ENCODE measurements around the gene IDH3G. TPM values are rescaled to one million over a fixed set of nuclear protein-coding genes. Genes with fewer than 3 reads are reported as not detected.
"Not testable (repeated sequence)": the region's sequence is repeated elsewhere in the genome, so short reads cannot be mapped to it uniquely, and the experiment has no call there.

IDH3G gene
- total RNA-seq, 1 experiment from 2014 or later = 46.5 TPM

DNA sequence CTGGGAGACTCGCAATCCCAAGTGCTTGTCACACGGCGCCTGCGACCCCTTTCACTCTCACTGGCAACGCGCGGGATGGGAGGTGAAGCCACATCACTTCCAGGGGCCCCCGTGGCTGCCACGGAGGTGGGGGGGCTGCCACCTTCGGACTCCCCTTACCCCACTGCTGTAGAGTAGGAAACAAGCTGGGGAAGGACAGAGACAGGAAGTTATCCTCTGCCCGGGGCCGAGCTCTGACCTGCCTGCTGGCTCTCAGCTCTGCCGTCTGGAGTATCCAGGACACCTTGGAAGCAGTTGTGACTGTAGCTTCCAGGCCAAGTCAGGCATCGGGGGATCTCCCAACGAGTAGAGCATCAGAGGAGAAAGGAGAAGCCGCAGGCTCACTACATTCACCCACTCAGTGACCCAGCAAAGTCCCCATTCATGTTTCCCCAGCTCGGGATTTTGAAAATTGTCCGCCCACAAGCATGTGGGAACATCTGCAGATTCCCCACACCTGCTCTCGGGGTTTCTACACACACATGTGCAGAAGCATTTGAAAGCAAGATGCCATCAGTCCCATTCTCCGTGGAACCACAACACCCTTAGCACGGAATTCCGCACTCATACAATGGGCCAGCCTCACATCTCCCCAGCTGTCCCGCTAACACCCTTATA, 25.3 kb upstream of the IDH3G start:
- Histone ChIP-seq H3K9ac (ENCODE audit: low read length) (no peak overlapping the region), H3K36me3 (ENCODE audit: insufficient read depth, low read length) (no peaks in the 10 kb centered on the region), H3K4me1 (ENCODE audit: low read length) (no peaks in the 10 kb centered on the region), H3K79me2 (ENCODE audit: low read length) (no peaks in the 10 kb centered on the region), H3K4me3 (ENCODE audit: low read length) (no peak overlapping the region), H3K9me3 (ENCODE audit: low read length) (no peaks in the 10 kb centered on the region), H3K4me2 (ENCODE audit: low read depth, low read length, poor library complexity, severe bottlenecking) (no peak overlapping the region), H3K27me3 (ENCODE audit: low read length) (no peaks in the 10 kb centered on the region), H3K27ac (ENCODE audit: low read length) (no peak overlapping the region), H2AFZ (ENCODE audit: low read length) (no peak overlapping the region), H3K9me2 (replicated peaks; ENCODE audit: insufficient read depth, low read length) (no peaks in the 10 kb centered on the region), H4K20me1 (ENCODE audit: insufficient read depth, low read depth, low read length) (no peaks in the 10 kb centered on the region)
- no peak for DNase-seq

DNA sequence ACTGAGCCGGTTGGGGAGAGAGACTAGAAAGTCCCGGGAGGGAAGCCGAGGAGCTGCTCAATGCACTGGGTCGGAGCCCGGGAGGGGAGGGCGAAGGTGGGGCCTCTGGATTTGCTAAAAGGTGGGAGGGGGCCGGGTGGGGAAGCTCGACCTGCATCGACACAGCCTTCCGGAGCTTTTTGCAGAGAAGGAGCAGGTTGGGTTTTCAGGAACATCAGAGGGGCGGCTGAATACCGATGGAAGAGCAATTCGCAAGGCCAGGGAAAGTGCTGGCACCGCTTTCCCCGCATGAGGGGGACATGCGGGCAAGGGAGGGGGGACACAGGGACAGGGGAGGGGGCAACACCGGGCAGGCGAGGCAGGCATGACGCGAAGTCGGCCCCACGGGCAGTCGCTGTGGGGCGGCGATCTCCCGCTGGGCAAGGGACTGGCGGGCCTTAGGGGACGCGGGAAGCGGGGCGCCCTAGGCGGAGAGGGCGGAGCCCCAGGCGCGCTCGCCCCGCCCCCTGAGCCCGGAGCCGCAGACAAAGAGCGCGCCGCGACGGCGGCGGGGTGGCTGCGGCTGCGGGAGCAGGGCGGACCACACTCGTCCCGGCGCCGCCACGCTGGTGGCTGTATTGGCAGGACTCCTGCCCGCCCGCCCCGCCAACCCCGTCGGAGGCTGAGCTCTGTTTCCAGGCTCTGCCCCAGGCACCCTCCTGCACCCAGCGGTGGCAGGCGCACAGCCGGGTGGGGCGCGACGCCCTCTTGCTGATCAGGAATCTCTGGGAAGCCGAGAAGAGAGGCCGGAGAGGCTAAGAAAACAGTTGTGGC, 24.6 kb upstream of the IDH3G start:
- Histone ChIP-seq H3K27ac (ENCODE audit: low read length) (no peak overlapping the region), H3K4me3 (ENCODE audit: low read length) (no peak overlapping the region), H3K36me3 (ENCODE audit: insufficient read depth, low read length) (no peaks in the 10 kb centered on the region), H4K20me1 (ENCODE audit: insufficient read depth, low read depth, low read length) (no peaks in the 10 kb centered on the region), H2AFZ (ENCODE audit: low read length) (no peak overlapping the region), H3K9ac (ENCODE audit: low read length) (no peak overlapping the region), H3K79me2 (ENCODE audit: low read length) (no peaks in the 10 kb centered on the region), H3K4me1 (ENCODE audit: low read length) (no peaks in the 10 kb centered on the region), H3K9me3 (ENCODE audit: low read length) (no peaks in the 10 kb centered on the region), H3K27me3 (ENCODE audit: low read length) (no peaks in the 10 kb centered on the region), H3K9me2 (replicated peaks; ENCODE audit: insufficient read depth, low read length) (no peaks in the 10 kb centered on the region), H3K4me2 (ENCODE audit: low read depth, low read length, poor library complexity, severe bottlenecking) (no peak overlapping the region)
- DNase-seq = no peak

DNA sequence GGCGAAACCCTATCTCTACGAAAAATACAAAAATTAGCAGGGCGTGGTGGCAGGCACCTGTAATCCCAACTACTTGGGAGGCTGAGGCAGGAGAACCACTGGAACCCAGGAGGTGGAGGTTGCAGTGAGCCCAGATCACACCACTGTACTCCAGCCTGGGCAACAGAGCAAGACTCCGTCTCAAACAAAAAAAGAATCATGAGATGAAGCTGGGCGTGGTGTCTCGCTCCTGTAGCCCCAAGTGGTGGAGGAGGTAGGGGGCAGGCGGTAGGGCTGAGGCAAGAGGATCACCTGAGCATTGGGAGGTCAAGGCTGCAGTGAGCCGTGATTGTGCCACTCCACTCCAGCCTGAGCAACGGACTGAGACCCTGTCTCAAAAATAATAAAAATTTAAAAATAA, 23.9 kb upstream of the IDH3G start:
- not testable (repeated sequence) for H3K9me2 ChIP-seq (replicated peaks; ENCODE audit: insufficient read depth, low read length); DNase-seq; H3K36me3 ChIP-seq (ENCODE audit: insufficient read depth, low read length); H3K4me2 ChIP-seq (ENCODE audit: low read depth, low read length, poor library complexity, severe bottlenecking); H3K4me1 ChIP-seq (ENCODE audit: low read length); H3K9ac ChIP-seq (ENCODE audit: low read length); H3K9me3 ChIP-seq (ENCODE audit: low read length); H2AFZ ChIP-seq (ENCODE audit: low read length); H4K20me1 ChIP-seq (ENCODE audit: insufficient read depth, low read depth, low read length); H3K4me3 ChIP-seq (ENCODE audit: low read length); H3K27me3 ChIP-seq (ENCODE audit: low read length); H3K27ac ChIP-seq (ENCODE audit: low read length); H3K79me2 ChIP-seq (ENCODE audit: low read length)

DNA sequence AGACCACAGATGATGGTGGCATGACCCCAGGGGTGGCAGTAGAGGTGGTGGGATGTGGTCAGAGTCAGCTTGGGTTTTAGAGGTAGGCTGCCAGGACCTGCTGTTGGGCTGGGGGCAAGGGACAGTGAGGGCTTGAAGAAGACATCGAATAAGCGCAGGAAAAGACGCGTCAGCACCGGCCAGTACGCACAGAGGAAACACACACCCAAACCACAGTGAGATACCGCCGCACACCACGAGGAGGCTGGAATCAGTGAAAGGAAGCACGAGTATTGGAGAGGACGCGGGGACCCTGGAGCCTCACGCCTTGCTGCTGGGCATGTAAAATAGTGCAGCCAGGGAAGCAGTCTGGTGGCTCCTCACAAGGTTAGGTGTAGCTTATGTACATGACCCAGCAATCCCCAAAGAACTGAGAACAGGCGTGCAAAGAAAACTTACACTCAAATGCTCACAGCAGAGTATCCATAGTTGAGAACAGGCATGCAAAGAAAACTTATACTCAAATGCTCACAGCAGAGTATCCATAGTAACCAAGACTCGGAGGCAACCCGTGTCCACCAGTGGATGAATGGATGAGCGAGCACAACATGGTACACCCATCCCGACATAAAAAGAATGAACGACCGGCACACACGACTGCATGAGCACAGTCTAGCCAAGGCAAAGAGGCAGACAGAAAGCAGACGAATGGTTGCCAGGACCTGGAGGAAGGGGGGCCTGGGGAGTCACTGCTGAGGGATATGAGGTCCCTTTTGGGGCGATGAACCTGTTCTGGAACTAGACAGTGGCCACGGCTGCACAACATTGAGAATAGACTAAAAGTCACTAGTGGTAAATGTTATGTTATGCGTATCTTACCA, 22.9 kb upstream of the IDH3G start:
- H3K9me2 ChIP-seq (replicated peaks; ENCODE audit: insufficient read depth, low read length) = no peaks in the 10 kb centered on the region
- no peak overlapping the region for H3K4me2 ChIP-seq (ENCODE audit: low read depth, low read length, poor library complexity, severe bottlenecking)
- H3K9me3 ChIP-seq (ENCODE audit: low read length) = no peaks in the 10 kb centered on the region
- no peaks in the 10 kb centered on the region for H3K4me1 ChIP-seq (ENCODE audit: low read length)
- no peak overlapping the region for H3K4me3 ChIP-seq (ENCODE audit: low read length)
- no peak overlapping the region for H3K9ac ChIP-seq (ENCODE audit: low read length)
- H3K27ac ChIP-seq (ENCODE audit: low read length) = no peak overlapping the region
- H2AFZ ChIP-seq (ENCODE audit: low read length) = no peak overlapping the region
- no peaks in the 10 kb centered on the region for H3K36me3 ChIP-seq (ENCODE audit: insufficient read depth, low read length)
- H3K27me3 ChIP-seq (ENCODE audit: low read length) = no peaks in the 10 kb centered on the region
- no peaks in the 10 kb centered on the region for H3K79me2 ChIP-seq (ENCODE audit: low read length)
- no peaks in the 10 kb centered on the region for H4K20me1 ChIP-seq (ENCODE audit: insufficient read depth, low read depth, low read length)
- DNase-seq = no peak

DNA sequence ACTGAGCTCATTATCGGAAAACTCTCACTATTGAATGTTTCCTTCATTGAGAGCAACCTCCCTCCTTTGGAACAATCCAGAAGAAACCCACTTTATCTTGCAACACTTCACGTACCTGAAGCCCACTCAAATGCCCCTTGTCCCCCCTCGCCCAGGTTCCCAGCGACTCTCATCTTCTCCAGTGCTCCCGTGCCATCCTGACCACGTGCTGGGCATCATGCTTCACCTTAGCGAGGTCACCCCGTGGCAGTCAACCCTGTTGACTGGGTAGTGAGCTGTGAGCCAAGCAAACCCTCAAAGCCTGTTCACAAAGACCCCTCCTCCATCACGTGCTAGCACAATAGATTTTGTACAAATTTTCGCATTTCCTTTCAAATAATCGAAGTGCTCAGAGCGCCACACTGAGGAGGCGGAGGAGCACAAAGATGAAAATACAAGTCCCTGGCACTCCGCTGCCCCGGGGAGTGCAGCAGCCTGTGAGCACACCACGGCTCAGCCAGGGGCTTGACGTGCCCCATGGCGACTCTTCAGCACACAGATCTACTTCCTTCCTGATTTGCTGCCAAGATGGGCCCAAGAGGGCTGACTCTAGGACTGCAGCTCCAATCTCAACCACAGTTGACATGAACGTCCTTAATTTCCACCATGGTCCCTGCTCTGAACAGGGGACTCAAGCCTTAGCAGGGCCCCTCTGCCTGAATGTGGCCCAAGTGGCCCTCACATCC, 20.6 kb upstream of the IDH3G start:
- DNase-seq = no peak

DNA sequence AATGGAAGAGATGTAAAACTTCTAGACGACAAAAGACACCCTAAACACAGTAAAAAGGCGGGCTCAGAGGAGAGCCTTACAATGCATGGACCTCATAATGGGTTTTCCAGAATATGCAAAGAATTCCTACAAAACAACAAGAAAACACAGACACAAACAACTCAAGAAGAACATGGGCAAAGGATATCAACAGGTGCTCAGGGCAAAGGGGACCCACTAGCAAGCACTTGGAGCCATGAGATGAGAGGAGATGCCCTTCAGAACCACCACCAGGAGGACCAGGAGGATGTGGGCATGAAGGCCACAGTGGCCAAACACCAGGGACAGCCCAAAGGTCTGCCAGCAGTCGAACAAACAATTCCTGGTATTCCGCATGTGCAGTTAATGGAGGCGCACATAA, 19.0 kb upstream of the IDH3G start:
- H4K20me1 ChIP-seq (ENCODE audit: insufficient read depth, low read depth, low read length) = no peaks in the 10 kb centered on the region
- DNase-seq = no peak
- H3K79me2 ChIP-seq (ENCODE audit: low read length) = no peaks in the 10 kb centered on the region
- no peaks in the 10 kb centered on the region for H3K36me3 ChIP-seq (ENCODE audit: insufficient read depth, low read length)
- no peaks in the 10 kb centered on the region for H3K9me3 ChIP-seq (ENCODE audit: low read length)
- no peak overlapping the region for H3K4me2 ChIP-seq (ENCODE audit: low read depth, low read length, poor library complexity, severe bottlenecking)
- no peak overlapping the region for H2AFZ ChIP-seq (ENCODE audit: low read length)
- no peaks in the 10 kb centered on the region for H3K27me3 ChIP-seq (ENCODE audit: low read length)
- H3K27ac ChIP-seq (ENCODE audit: low read length) = no peak overlapping the region
- no peaks in the 10 kb centered on the region for H3K9me2 ChIP-seq (replicated peaks; ENCODE audit: insufficient read depth, low read length)
- H3K4me3 ChIP-seq (ENCODE audit: low read length) = no peak overlapping the region
- H3K4me1 ChIP-seq (ENCODE audit: low read length) = no peaks in the 10 kb centered on the region
- no peak overlapping the region for H3K9ac ChIP-seq (ENCODE audit: low read length)

More for the DNA sequence above, 20.6 kb upstream of the IDH3G start:
- no peak overlapping the region for H3K27ac ChIP-seq (ENCODE audit: low read length)
- no peak overlapping the region for H2AFZ ChIP-seq (ENCODE audit: low read length)
- no peaks in the 10 kb centered on the region for H4K20me1 ChIP-seq (ENCODE audit: insufficient read depth, low read depth, low read length)
- no peaks in the 10 kb centered on the region for H3K36me3 ChIP-seq (ENCODE audit: insufficient read depth, low read length)
- H3K4me2 ChIP-seq (ENCODE audit: low read depth, low read length, poor library complexity, severe bottlenecking) = no peak overlapping the region
- H3K27me3 ChIP-seq (ENCODE audit: low read length) = no peaks in the 10 kb centered on the region
- no peaks in the 10 kb centered on the region for H3K9me3 ChIP-seq (ENCODE audit: low read length)
- H3K79me2 ChIP-seq (ENCODE audit: low read length) = no peaks in the 10 kb centered on the region
- H3K9me2 ChIP-seq (replicated peaks; ENCODE audit: insufficient read depth, low read length) = no peaks in the 10 kb centered on the region
- H3K4me1 ChIP-seq (ENCODE audit: low read length) = no peaks in the 10 kb centered on the region
- no peak overlapping the region for H3K9ac ChIP-seq (ENCODE audit: low read length)
- H3K4me3 ChIP-seq (ENCODE audit: low read length) = no peak overlapping the region

DNA sequence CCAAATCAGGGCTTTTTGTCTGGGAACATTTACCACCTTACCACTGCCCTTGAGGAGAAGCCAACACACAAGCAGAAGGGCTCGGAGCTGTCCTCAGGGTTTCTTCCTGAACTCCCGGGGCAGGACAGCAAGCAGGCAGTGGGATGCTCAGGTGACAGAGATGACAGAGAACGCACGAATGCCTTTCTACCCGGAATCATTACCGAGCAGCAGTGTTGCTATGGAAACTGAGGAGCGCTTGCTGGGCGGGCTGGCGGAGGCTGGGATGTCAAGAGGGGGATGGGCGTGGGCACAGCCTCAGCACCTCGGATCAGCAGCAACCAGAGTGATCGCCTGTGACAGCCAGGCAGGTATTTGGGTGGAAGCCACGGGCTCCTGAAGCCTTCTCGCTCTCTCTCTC, 18.0 kb upstream of the IDH3G start:
- Histone ChIP-seq H3K9me3 (ENCODE audit: low read length) (no peaks in the 10 kb centered on the region), H3K27ac (ENCODE audit: low read length) (no peak overlapping the region), H3K4me3 (ENCODE audit: low read length) (no peak overlapping the region), H3K4me1 (ENCODE audit: low read length) (no peaks in the 10 kb centered on the region), H4K20me1 (ENCODE audit: insufficient read depth, low read depth, low read length) (no peaks in the 10 kb centered on the region), H2AFZ (ENCODE audit: low read length) (no peak overlapping the region), H3K79me2 (ENCODE audit: low read length) (no peaks in the 10 kb centered on the region), H3K9ac (ENCODE audit: low read length) (no peak overlapping the region), H3K27me3 (ENCODE audit: low read length) (no peaks in the 10 kb centered on the region), H3K9me2 (replicated peaks; ENCODE audit: insufficient read depth, low read length) (no peaks in the 10 kb centered on the region), H3K36me3 (ENCODE audit: insufficient read depth, low read length) (no peaks in the 10 kb centered on the region), H3K4me2 (ENCODE audit: low read depth, low read length, poor library complexity, severe bottlenecking) (no peak overlapping the region)
- DNase-seq = no peak

Measured in Karpas-422 (cell line).